WI38 (cell line): Measurements from ENCODE around the gene TNNC2.

Experiments
- H3K4me3 ChIP-seq: 2 replicates; pipeline ENCODE4 v1.5.1; 2011; ENCODE audit warnings: low read depth, mild to moderate bottlenecking, control low read depth, low read length
- CTCF ChIP-seq: IDR thresholded peaks from 2 replicates; pipeline ENCODE4 v1.5.1; 2012; ENCODE audit warnings: low read depth, mild to moderate bottlenecking, control low read depth, low read length

TNNC2 gene

GRCh38 chr20:45866454-45866853, 39.3 kb upstream of the TNNC2 start:
- no peak for TF ChIP-seq CTCF
- no peak overlapping the region for H3K4me3 ChIP-seq

- no peak overlapping the region for H3K4me3 ChIP-seq
- TF ChIP-seq CTCF = no peak
These were observed 36.7 kb upstream of the TNNC2 start for GRCh38 chr20:45863543-45864470.

- no peak for TF ChIP-seq CTCF
- H3K4me3 ChIP-seq = no peak overlapping the region
These were observed 34.3 kb upstream of the TNNC2 start for GRCh38 chr20:45861221-45862075.

GRCh38 chr20:45860560-45861220, 33.6 kb upstream of the TNNC2 start:
- TF ChIP-seq CTCF = no peak
- H3K4me3 ChIP-seq = no peak overlapping the region

GRCh38 chr20:45859916-45860315, 32.8 kb upstream of the TNNC2 start:
- no peak for TF ChIP-seq CTCF
- no peak overlapping the region for H3K4me3 ChIP-seq

- TF ChIP-seq CTCF = no peak
- H3K4me3 ChIP-seq = peak overlapping the region; percentile 89
These were observed 30.7 kb upstream of the TNNC2 start for GRCh38 chr20:45857882-45858216.
